Testis (tissue), 2 donors: ENCODE measurements around the gene DAP.

Experiments
- CTCF ChIP-seq, 3 experiments: fragments of 450-650 bp in 2 of 3; fragments of 200-600 bp in 1 of 3; sonication (generic) in 1 of 3; IDR thresholded peaks; one replicate each; pipeline ENCODE4 v1.5.1; 2016 to 2019; ENCODE audit warnings: antibody characterized with exemption in 3 of 3, mild to moderate bottlenecking in 2 of 3, moderate library complexity in 1 of 3
- POLR2A ChIP-seq: fragments of 450-650 bp; IDR thresholded peaks from one replicate; pipeline ENCODE4 v1.6.1; 2017; ENCODE audit warnings: antibody characterized with exemption, mild to moderate bottlenecking, moderate library complexity

DNA sequence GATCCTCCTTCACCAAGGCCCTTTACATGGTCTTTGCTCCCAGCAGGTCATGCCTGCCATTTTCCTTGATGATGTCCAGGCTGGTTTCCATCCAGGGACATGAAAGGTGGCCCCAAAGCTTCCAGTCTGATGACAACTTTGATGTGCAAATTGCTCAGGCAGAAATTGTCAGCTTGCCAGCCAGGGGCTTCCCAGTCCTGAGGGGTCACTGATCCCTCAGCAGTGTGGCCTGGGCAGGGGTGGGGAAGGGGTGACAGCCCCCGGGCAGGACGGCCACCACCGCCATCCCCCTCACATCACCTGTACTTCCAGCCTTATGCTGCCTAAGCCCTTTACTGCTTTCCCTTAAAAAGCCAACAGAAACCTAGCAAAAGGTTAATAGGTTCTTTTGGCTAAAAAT, 100.9 kb downstream of the DAP start:
- TF ChIP-seq CTCF (IDR thresholded peaks at IDR 0.05), result no peak
- no peak for TF ChIP-seq POLR2A
